Measurements from ENCODE around the gene FHIT. TPM values are rescaled to one million over a fixed set of nuclear protein-coding genes. Genes with fewer than 3 reads are reported as not detected.

FHIT gene
- total RNA-seq, 1 donor from 2014 or later: 29.9 TPM

DNA sequence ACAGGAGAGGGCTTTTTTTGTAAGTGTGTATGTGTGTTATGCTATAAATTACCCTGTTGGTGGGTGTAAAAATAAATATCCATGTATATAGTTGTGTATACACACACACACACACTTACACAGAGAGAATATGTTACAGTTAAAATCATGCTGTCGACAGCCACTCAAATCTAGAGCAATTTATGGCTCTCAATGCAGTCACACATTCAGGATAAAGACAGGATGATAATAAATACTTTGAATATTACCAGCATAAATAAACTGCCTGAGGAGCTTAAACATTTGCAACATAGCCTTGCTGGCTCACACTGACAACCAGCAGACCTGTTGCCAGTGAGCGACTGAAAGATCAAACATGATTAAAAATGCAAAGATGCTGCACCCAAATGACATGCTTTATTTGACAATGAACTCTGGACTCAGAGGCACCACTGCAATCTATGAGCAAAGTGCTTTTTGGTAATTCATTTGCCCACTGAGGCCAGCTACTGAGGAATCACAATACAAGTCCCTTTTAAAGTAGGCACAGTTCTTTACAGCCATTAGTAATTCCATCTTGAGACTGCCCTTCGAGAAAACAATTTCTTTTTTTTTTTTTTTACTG is 458.9 kb downstream of the FHIT start:
- no peaks in the 10 kb centered on the region for H3K27me3 Mint-ChIP-seq (ENCODE audit: low read depth)
- H3K36me3 Mint-ChIP-seq (ENCODE audit: low read depth): no peaks in the 10 kb centered on the region
- H3K4me3 Mint-ChIP-seq (ENCODE audit: low read depth): no peak overlapping the region
- H3K9me3 Mint-ChIP-seq: no peaks in the 10 kb centered on the region
- intact Hi-C loops (cut with micrococcal nuclease): no loop called here
- peaks cover 3% of the 10 kb centered on the region for H3K4me1 Mint-ChIP-seq (ENCODE audit: low read depth)
- H3K27ac Mint-ChIP-seq: no peak overlapping the region
- DNase-seq (ENCODE audit: low spot score): no peak

DNA sequence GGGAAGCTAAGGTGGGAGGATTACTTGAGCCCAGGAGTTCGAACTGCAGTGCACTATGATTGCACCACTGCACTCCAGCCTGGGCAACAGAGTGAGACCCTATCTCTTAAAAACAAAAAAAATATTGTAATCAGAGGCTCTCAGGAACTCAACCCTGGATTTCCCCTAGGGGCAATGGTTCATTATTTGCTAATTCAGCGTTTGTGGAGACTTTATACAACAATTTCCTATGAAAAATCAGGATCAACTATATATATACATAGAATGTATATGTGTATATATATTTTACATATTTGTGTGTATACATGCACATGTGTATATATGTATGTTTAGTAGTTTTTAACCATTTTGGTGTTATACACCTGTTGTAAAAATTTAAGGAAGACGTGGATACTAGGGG is 463.1 kb downstream of the FHIT start:
- H3K36me3 Mint-ChIP-seq (ENCODE audit: low read depth): no peaks in the 10 kb centered on the region
- intact Hi-C loops (cut with micrococcal nuclease): no loop called here
- peaks cover under 1% of the 10 kb centered on the region for H3K9me3 Mint-ChIP-seq
- peaks cover 9% of the 10 kb centered on the region for H3K4me1 Mint-ChIP-seq (ENCODE audit: low read depth)
- no peak overlapping the region for H3K27ac Mint-ChIP-seq
- H3K4me3 Mint-ChIP-seq (ENCODE audit: low read depth): no peak overlapping the region
- peaks cover 2% of the 10 kb centered on the region for H3K27me3 Mint-ChIP-seq (ENCODE audit: low read depth)
- DNase-seq (ENCODE audit: low spot score): no peak

DNA sequence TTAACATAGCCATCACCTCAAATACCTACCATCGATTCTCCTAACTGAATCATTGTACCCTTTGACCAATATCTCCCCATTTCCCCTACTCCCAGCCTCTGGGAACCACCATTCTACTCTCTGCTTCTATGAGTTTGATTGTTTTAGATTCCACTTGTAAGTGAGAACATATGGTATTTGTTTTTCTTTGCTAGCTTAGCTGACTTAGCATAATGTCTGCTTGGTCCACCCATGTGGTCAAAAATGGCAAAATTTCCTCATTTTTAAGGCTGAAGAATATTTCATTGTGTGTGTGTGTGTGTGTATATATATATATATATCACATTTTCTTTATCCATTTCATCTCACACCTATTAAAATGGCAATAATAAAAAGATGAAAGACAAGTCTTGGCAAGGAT is 469.3 kb downstream of the FHIT start:
- H3K27ac Mint-ChIP-seq: no peak overlapping the region
- peaks cover 6% of the 10 kb centered on the region for H3K9me3 Mint-ChIP-seq
- DNase-seq (ENCODE audit: low spot score): no peak
- H3K4me1 Mint-ChIP-seq (ENCODE audit: low read depth): peaks cover 6% of the 10 kb centered on the region
- intact Hi-C loops (cut with micrococcal nuclease): no loop called here
- no peaks in the 10 kb centered on the region for H3K36me3 Mint-ChIP-seq (ENCODE audit: low read depth)
- no peak overlapping the region for H3K4me3 Mint-ChIP-seq (ENCODE audit: low read depth)
- peaks cover 4% of the 10 kb centered on the region for H3K27me3 Mint-ChIP-seq (ENCODE audit: low read depth)

DNA sequence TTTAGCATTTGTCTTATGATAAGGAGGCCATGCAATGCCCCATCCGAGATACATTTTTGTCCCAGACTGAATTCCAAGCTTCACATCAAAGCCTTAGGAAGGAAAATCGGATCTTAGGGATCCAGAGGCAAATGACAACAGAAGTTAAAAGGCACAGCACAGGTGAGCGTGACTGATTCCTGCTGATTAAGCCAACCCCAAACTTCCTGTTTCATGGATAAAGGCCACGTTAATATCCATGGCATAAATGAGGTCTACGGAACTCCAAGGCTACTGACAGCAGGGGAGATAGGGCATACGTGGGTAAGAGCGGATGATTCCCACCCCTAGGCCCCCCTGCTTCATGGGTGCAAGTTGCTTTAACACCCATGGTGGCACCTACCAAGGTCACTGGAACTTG is 471.6 kb downstream of the FHIT start:
- Mint-ChIP-seq H3K27me3 (ENCODE audit: low read depth) (peaks cover 2% of the 10 kb centered on the region), H3K9me3 (peaks cover 14% of the 10 kb centered on the region), H3K4me3 (ENCODE audit: low read depth) (no peak overlapping the region), H3K27ac (no peak overlapping the region), H3K36me3 (ENCODE audit: low read depth) (no peaks in the 10 kb centered on the region), H3K4me1 (ENCODE audit: low read depth) (no peaks in the 10 kb centered on the region)
- intact Hi-C loops (cut with micrococcal nuclease): no loop called here
- DNase-seq (ENCODE audit: low spot score): no peak

DNA sequence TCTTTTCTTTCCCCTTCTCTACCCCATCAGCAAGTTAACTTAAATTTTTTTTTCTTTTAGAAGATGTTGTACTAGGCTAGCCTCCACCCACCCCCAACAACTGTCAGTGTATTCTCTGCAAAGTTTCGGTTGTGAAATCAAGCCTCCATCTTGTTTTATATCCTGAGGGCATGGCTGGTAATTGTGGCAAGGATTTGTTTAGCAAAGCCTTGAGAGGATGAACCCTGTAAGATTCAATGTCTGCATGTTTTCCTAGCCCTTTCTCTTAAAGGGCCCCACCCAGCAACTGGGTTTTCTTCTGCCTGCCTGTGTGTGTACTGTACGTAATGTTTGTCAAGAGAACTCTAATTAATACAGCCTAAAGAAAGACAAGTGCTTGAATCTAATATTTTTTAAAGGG is 475.3 kb downstream of the FHIT start:
- Mint-ChIP-seq H3K36me3 (ENCODE audit: low read depth) (no peaks in the 10 kb centered on the region), H3K4me3 (ENCODE audit: low read depth) (no peak overlapping the region), H3K27ac (no peak overlapping the region), H3K9me3 (peaks cover 7% of the 10 kb centered on the region), H3K4me1 (ENCODE audit: low read depth) (no peaks in the 10 kb centered on the region), H3K27me3 (ENCODE audit: low read depth) (peaks cover 5% of the 10 kb centered on the region)
- intact Hi-C loops (cut with micrococcal nuclease): no loop called here
- no peak for DNase-seq (ENCODE audit: low spot score)

DNA sequence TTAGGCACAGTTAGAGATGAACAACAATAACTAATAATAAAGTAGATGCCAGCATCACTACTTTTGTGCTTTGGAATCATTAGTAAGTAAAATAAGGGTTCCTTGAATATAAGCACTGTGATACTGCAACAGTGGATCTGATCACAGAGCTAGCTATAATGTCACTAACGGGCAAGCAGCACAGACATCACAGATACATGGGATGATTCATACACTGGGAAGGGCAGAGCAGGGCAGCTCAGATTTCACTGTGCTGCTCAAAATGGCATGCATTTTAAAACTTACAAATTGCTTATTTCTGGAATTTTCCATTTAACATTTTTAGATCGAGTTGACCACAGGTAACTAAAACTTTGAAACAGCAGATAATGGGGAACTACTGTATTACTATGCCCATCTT is 476.6 kb downstream of the FHIT start:
- intact Hi-C loops (cut with micrococcal nuclease): no loop called here
- Mint-ChIP-seq H3K9me3 (peaks cover 7% of the 10 kb centered on the region), H3K27me3 (ENCODE audit: low read depth) (peaks cover 5% of the 10 kb centered on the region), H3K36me3 (ENCODE audit: low read depth) (no peaks in the 10 kb centered on the region), H3K4me3 (ENCODE audit: low read depth) (no peak overlapping the region), H3K27ac (no peak overlapping the region), H3K4me1 (ENCODE audit: low read depth) (no peaks in the 10 kb centered on the region)
- DNase-seq (ENCODE audit: low spot score): no peak

DNA sequence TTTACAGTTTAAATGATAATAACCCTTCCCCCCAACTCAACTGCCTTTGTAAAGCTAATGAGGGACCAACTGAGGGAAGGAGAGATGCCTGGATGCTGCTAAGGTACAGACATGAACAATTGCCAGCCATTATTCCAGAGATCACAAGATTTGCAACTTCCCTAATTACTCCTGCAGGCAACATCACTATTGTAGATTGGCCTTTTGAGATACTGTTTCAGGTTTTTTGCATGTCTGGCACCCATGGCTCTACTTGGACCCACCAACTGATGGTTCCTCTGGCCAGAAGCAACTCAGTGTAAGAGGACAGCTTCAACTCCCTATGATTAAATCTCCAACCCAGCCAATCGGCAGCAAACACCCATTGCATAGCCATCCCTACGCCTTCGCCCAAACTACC is 478.7 kb downstream of the FHIT start:
- Mint-ChIP-seq H3K27me3 (ENCODE audit: low read depth) (peaks cover 3% of the 10 kb centered on the region), H3K4me3 (ENCODE audit: low read depth) (no peak overlapping the region), H3K36me3 (ENCODE audit: low read depth) (no peaks in the 10 kb centered on the region), H3K4me1 (ENCODE audit: low read depth) (no peaks in the 10 kb centered on the region), H3K27ac (no peak overlapping the region), H3K9me3 (peaks cover 7% of the 10 kb centered on the region)
- intact Hi-C loops (cut with micrococcal nuclease): no loop called here
- no peak for DNase-seq (ENCODE audit: low spot score)

DNA sequence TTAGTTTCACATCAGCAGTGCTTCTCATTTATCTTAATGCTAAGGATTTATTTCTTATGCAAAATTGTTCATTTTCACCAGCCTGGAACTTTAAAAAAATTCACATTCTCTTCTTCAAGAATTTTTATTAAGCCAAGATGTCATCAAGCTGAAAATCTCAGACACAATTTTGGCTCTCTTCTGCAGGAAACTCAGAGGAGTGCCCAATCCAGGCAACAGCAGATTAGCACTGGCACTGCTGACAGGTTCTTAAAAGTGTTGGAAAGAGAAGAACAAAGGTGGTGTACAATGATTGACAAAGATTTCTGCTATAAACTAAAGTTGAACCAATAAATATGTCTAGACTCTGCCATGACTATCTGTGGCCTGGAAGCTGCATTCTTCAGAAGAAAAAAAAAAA is 479.5 kb downstream of the FHIT start:
- Mint-ChIP-seq H3K9me3 (peaks cover 7% of the 10 kb centered on the region), H3K27me3 (ENCODE audit: low read depth) (peaks cover 3% of the 10 kb centered on the region), H3K36me3 (ENCODE audit: low read depth) (no peaks in the 10 kb centered on the region), H3K4me3 (ENCODE audit: low read depth) (no peak overlapping the region), H3K4me1 (ENCODE audit: low read depth) (no peaks in the 10 kb centered on the region), H3K27ac (no peak overlapping the region)
- intact Hi-C loops (cut with micrococcal nuclease): no loop called here
- no peak for DNase-seq (ENCODE audit: low spot score)

DNA sequence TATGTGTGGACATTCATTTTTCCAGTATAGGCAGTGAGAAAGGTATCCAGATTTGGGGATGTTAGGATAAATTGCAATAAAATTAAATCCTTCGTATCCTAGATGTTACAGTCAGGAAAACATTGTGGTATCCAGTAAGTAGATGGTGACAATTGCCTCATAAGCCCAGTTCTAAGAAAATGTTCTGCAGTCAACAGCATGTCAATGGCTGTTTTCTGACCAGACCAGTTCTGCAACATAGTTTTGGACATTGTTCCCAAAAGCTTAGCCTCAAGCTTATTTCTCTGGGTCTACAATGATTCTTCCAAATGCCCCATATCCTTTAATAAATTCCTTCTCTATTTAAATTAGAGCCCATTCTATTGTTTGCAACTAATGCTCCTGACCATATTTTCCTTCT is 480.7 kb downstream of the FHIT start:
- Mint-ChIP-seq H3K27ac (no peak overlapping the region), H3K36me3 (ENCODE audit: low read depth) (no peaks in the 10 kb centered on the region), H3K4me1 (ENCODE audit: low read depth) (no peaks in the 10 kb centered on the region), H3K27me3 (ENCODE audit: low read depth) (peaks cover 3% of the 10 kb centered on the region), H3K9me3 (no peaks in the 10 kb centered on the region), H3K4me3 (ENCODE audit: low read depth) (no peak overlapping the region)
- no peak for DNase-seq (ENCODE audit: low spot score)
- intact Hi-C loops (cut with micrococcal nuclease): no loop called here

DNA sequence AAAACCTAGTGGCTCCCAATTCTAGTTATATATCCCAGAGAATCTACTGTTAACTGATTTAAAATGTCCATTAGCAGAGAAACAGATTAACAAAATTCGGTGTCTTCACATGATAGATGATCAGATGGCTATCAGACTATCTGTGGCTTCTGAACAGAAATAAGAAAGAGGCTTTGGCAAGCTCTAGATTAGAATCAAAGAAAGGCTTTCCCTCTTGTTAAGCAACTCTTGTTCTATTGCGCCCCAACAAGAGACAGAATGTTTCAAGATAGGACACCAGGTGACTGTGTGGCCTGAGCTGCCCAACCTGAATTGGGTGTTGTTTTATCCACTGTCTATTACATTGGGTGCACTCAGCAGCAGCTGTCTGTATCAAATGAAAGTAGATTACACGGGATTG is 483.7 kb downstream of the FHIT start:
- intact Hi-C loops (cut with micrococcal nuclease): no loop called here
- no peak for DNase-seq (ENCODE audit: low spot score)
- no peak overlapping the region for H3K4me3 Mint-ChIP-seq (ENCODE audit: low read depth)
- H3K4me1 Mint-ChIP-seq (ENCODE audit: low read depth): no peaks in the 10 kb centered on the region
- H3K36me3 Mint-ChIP-seq (ENCODE audit: low read depth): no peaks in the 10 kb centered on the region
- H3K9me3 Mint-ChIP-seq: no peaks in the 10 kb centered on the region
- H3K27ac Mint-ChIP-seq: no peak overlapping the region
- H3K27me3 Mint-ChIP-seq (ENCODE audit: low read depth): no peaks in the 10 kb centered on the region

DNA sequence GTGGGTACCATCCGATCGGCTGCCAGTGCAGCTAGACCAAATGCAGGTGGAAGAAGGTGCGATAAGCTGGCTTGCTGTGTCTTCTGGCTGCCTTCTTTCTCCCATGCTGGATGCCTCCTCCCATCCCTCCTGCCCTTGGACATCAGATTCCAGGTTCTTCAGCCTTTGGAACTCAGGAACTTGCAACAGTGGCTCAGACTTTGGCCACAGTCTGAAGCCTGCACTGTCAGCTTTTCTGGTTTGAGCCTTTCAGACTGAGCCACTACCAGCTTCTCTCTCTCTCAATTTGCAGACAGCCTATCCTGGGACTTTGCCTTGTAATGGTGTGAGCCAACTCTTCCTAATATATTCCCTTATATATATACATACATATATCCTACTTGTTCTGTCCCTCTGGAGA is 485.5 kb downstream of the FHIT start:
- Mint-ChIP-seq H3K4me3 (ENCODE audit: low read depth) (no peak overlapping the region), H3K9me3 (no peaks in the 10 kb centered on the region), H3K4me1 (ENCODE audit: low read depth) (no peaks in the 10 kb centered on the region), H3K27ac (no peak overlapping the region), H3K36me3 (ENCODE audit: low read depth) (no peaks in the 10 kb centered on the region), H3K27me3 (ENCODE audit: low read depth) (no peaks in the 10 kb centered on the region)
- intact Hi-C loops (cut with micrococcal nuclease): no loop called here
- no peak for DNase-seq (ENCODE audit: low spot score)

DNA sequence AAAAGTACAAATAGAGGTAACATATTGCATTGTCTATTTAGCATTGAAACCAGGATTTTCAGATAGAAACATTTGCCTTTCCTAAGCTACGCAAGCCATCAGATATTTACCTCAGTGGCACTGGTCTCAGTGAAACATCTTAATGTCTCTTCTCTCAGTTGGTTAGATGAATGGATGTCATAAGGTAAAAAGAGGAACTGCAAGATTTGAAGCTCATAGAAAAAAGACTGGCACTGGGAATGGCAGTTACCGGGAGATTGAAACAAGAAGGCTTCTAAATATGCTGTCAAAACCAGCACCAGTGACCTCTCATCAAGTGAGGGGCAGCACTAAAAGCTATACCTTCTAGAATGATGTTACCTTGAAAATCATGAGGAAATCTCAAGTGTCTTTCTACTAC is 486.4 kb downstream of the FHIT start:
- Mint-ChIP-seq H3K4me1 (ENCODE audit: low read depth) (peaks cover 3% of the 10 kb centered on the region), H3K4me3 (ENCODE audit: low read depth) (no peak overlapping the region), H3K9me3 (peaks cover 3% of the 10 kb centered on the region), H3K36me3 (ENCODE audit: low read depth) (no peaks in the 10 kb centered on the region), H3K27me3 (ENCODE audit: low read depth) (no peaks in the 10 kb centered on the region), H3K27ac (no peak overlapping the region)
- DNase-seq (ENCODE audit: low spot score): no peak
- intact Hi-C loops (cut with micrococcal nuclease): no loop called here

DNA sequence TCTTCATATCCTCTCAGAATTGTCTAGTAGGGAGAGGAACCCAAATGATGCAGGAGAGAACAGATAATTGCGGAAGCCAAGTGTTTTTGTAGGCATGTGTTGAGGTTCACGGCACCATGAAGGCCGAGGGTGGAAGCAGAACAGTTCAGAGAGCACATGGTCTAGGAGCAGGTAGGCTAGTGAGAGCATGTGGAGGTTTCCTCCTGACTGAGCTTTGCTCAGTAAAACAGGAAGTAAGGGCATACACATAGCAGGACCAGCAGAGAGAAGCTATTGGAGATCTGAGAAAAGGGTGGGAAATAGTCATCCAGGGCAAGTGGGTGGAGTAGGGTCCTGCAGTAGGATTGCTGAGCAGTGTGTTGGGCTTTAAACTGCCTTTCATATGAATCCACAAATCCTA is 491.1 kb downstream of the FHIT start:
- Mint-ChIP-seq H3K36me3 (ENCODE audit: low read depth) (no peaks in the 10 kb centered on the region), H3K9me3 (peaks cover 14% of the 10 kb centered on the region), H3K4me1 (ENCODE audit: low read depth) (peaks cover 17% of the 10 kb centered on the region), H3K27ac (no peak overlapping the region), H3K27me3 (ENCODE audit: low read depth) (peaks cover under 1% of the 10 kb centered on the region), H3K4me3 (ENCODE audit: low read depth) (no peak overlapping the region)
- intact Hi-C loops (cut with micrococcal nuclease): no loop called here
- no peak for DNase-seq (ENCODE audit: low spot score)

DNA sequence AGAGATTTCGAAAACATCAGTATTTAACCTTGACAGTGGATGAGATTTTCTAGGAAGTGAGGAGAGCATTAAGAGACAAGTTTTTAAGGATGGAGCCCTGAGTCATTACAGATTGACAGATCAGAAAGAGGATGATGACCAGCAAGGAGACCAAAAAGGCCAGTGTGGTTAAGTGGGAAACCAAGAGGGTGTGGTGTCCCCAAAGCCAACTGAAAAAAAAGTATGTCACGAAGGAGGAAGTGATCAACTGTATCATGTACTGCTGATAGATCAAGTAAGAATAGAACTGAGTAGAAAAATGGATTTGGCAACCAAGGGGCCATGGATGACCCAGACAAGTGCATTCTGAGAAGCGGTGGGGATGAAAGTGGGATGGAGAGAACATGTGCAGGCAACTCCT is 491.8 kb downstream of the FHIT start:
- intact Hi-C loops (cut with micrococcal nuclease): no loop called here
- H3K36me3 Mint-ChIP-seq (ENCODE audit: low read depth): no peaks in the 10 kb centered on the region
- H3K27me3 Mint-ChIP-seq (ENCODE audit: low read depth): peaks cover 3% of the 10 kb centered on the region
- no peak overlapping the region for H3K27ac Mint-ChIP-seq
- peaks cover 14% of the 10 kb centered on the region for H3K9me3 Mint-ChIP-seq
- no peak overlapping the region for H3K4me3 Mint-ChIP-seq (ENCODE audit: low read depth)
- H3K4me1 Mint-ChIP-seq (ENCODE audit: low read depth): peaks cover 17% of the 10 kb centered on the region
- DNase-seq (ENCODE audit: low spot score): no peak
